Colonic mucosa (tissue), 4 donors: ENCODE data around the gene LNPK. TPM values are rescaled to one million over a fixed set of nuclear protein-coding genes. Genes with fewer than 3 reads are reported as not detected.
"Not testable (repeated sequence)": the region's sequence is repeated elsewhere in the genome, so short reads cannot be mapped to it uniquely, and the experiment has no call there.

Source experiments
- DNase-seq: peaks from one replicate; pipeline ENCODE4 v3.0.0-alpha.2; 2020
- H3K27ac ChIP-seq: fragments of 200-600 bp; one replicate; pipeline ENCODE4 v1.8.0; 2021
- H3K27me3 ChIP-seq: fragments of 200-600 bp; one replicate; pipeline ENCODE4 v1.8.0; 2021
- H3K36me3 ChIP-seq: fragments of 200-600 bp; one replicate; pipeline ENCODE4 v1.8.0; 2021
- H3K4me1 ChIP-seq: fragments of 200-600 bp; one replicate; pipeline ENCODE4 v1.8.0; 2021; ENCODE audit warnings: mild to moderate bottlenecking
- H3K4me3 ChIP-seq: fragments of 200-600 bp; one replicate; pipeline ENCODE4 v1.8.0; 2021
- H3K9ac ChIP-seq, 2 donors: one replicate each; pipeline ENCODE4 v1.7.0; 2013; ENCODE audit warnings: control low read depth in 2 of 2, low read depth in 2 of 2, low read length in 2 of 2
- H3K9me3 ChIP-seq: fragments of 200-600 bp; one replicate; pipeline ENCODE4 v1.8.0; 2021
- intact Hi-C: fragments of 100-400 bp; cut with DNase I; formaldehyde crosslinking; loops from one replicate; pipeline ENCODE4 v1.14.1; 2022
- total RNA-seq, 2 donors: library from RNA; stranded (reverse); fragmentation: NEBNext Ultra II Directional in 1 of 2; extraction: Animal tissue kit (Norgen Biotek cat#: 25700) in 1 of 2; gene quantifications; one replicate each; pipeline ENCODE4 v1.2.1, GENCODE V29; 2021
- TF ChIP-seq, protein P1 (sequence below): fragments of 200-600 bp; IDR thresholded peaks from one replicate; pipeline ENCODE4 v1.8.0; 2022; ENCODE audit warnings: antibody characterized with exemption, mild to moderate bottlenecking
- donor health status: healthy.
- donor health status: DM: no; HTN: no; CAD: no.
- donor health status: DM: no; HTN: no; CAD: no.

The LNPK gene
- total RNA-seq, 2 donors from 2014 or later: 38.5 to 48.4 TPM

DNA sequence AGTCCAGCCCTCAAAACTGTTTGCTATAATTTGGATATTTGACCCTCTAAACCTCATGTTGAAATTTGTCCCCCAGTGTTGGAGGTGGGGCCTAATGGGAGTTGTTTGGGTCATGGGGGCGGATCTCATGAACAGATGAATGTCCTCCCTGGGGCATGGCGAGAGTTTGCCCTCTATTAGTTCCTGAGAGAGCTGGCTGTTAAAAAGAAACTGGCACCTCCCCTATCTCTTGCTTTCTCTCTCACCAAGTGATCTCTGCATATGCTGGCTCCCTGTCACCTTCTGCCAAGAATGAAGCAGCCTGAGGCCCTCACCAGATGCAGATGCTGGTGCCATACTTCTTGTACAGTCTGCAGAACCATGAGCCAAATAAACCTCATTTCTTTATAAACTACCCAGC, 12.0 kb downstream of the LNPK start:
- TF ChIP-seq, protein P1, sequence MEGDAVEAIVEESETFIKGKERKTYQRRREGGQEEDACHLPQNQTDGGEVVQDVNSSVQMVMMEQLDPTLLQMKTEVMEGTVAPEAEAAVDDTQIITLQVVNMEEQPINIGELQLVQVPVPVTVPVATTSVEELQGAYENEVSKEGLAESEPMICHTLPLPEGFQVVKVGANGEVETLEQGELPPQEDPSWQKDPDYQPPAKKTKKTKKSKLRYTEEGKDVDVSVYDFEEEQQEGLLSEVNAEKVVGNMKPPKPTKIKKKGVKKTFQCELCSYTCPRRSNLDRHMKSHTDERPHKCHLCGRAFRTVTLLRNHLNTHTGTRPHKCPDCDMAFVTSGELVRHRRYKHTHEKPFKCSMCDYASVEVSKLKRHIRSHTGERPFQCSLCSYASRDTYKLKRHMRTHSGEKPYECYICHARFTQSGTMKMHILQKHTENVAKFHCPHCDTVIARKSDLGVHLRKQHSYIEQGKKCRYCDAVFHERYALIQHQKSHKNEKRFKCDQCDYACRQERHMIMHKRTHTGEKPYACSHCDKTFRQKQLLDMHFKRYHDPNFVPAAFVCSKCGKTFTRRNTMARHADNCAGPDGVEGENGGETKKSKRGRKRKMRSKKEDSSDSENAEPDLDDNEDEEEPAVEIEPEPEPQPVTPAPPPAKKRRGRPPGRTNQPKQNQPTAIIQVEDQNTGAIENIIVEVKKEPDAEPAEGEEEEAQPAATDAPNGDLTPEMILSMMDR: no peak
- Histone ChIP-seq H3K36me3 (no peaks in the 10 kb centered on the region), H3K4me3 (no peak overlapping the region), H3K9me3 (no peaks in the 10 kb centered on the region), H3K4me1 (no peaks in the 10 kb centered on the region), H3K9ac (no peak overlapping the region), H3K27me3 (no peaks in the 10 kb centered on the region), H3K27ac (no peak overlapping the region)
- no peak for DNase-seq
- intact Hi-C loops: no loop called here

- H3K9ac ChIP-seq, H3K9me3 ChIP-seq, H3K36me3 ChIP-seq, H3K27ac ChIP-seq, H3K27me3 ChIP-seq, H3K4me3 ChIP-seq, H3K4me1 ChIP-seq, DNase-seq, intact Hi-C loops: not testable (repeated sequence)
Measured at GRCh38 chr2:175987126-175987525, 14.9 kb downstream of the LNPK start.

- H3K4me3 ChIP-seq: no peak overlapping the region
- intact Hi-C loops: no loop called here
- no peak overlapping the region for H3K9ac ChIP-seq
- H3K27me3 ChIP-seq: no peaks in the 10 kb centered on the region
- TF ChIP-seq, protein P1: no peak
- no peaks in the 10 kb centered on the region for H3K9me3 ChIP-seq
- no peak for DNase-seq
- no peaks in the 10 kb centered on the region for H3K4me1 ChIP-seq
- H3K36me3 ChIP-seq: no peaks in the 10 kb centered on the region
- no peak overlapping the region for H3K27ac ChIP-seq
Measured at GRCh38 chr2:175984846-175985245, 17.2 kb downstream of the LNPK start.

- Histone ChIP-seq H3K36me3 (no peaks in the 10 kb centered on the region), H3K27ac (no peak overlapping the region), H3K4me1 (no peaks in the 10 kb centered on the region), H3K27me3 (no peaks in the 10 kb centered on the region), H3K9me3 (no peaks in the 10 kb centered on the region), H3K9ac (no peak overlapping the region), H3K4me3 (no peak overlapping the region)
- TF ChIP-seq, protein P1: no peak
- DNase-seq: no peak
- intact Hi-C loops: no loop called here
Measured at GRCh38 chr2:175981551-175981950, 20.5 kb downstream of the LNPK start.

DNA sequence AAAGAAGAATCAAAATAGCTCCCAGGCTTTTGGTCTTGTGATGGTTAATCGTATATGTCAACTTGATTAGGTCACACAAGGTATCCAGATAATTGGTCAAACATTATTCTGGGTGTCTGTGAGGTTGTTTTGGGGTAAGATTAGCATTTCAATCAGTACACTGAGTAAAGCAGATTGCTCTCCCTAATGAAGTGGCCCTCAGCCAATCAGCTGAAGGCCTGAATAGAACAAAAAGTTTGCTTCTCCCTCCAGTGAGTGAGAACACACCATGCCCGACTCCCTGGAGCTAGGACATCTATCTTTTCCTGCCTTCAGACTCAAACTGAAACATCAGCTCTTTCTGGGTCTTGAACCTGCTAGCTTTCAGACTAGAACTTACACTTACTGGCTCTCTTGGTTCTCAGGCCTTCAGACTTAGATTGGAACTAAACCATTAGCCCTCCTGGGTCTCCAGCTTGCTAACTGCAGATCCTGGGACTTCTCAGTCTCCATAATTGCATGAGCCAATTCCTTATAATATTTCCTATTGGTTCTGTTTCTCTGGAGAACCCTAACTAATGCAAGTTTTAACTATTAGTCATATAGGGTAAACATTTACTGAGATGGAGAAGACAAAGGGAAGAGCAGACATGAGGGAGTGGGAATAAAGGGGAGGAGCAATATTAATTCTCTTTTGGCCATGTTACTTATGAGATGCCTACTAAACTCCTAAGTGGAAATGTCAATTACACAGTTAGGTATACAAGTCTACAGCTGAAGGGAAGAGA, 25.5 kb downstream of the LNPK start:
- Histone ChIP-seq H3K9ac (no peak overlapping the region), H3K27me3 (no peaks in the 10 kb centered on the region), H3K9me3 (no peaks in the 10 kb centered on the region), H3K36me3 (no peaks in the 10 kb centered on the region), H3K4me3 (no peak overlapping the region), H3K27ac (no peak overlapping the region), H3K4me1 (no peaks in the 10 kb centered on the region)
- no peak for DNase-seq
- intact Hi-C loops: no loop called here
- TF ChIP-seq, protein P1: no peak

- no peak for DNase-seq
- Histone ChIP-seq H3K36me3 (no peaks in the 10 kb centered on the region), H3K4me1 (no peaks in the 10 kb centered on the region), H3K4me3 (no peak overlapping the region), H3K27me3 (no peaks in the 10 kb centered on the region), H3K9ac (no peak overlapping the region), H3K9me3 (no peaks in the 10 kb centered on the region), H3K27ac (no peak overlapping the region)
- intact Hi-C loops: no loop called here
- TF ChIP-seq, protein P1: no peak
Measured at GRCh38 chr2:175973373-175973772, 28.7 kb downstream of the LNPK start.
